Peyer's patch (tissue), 4 donors: ENCODE results near the gene KIR3DL3.

Experiments
- POLR2A ChIP-seq, 2 donors: fragments of 450-650 bp; IDR thresholded peaks; one replicate each; pipeline ENCODE4 v1.5.1; 2017; ENCODE audit warnings: antibody characterized with exemption in 2 of 2, mild to moderate bottlenecking in 2 of 2, moderate library complexity in 2 of 2
- TF ChIP-seq, protein P1 (sequence below), 6 experiments: fragments of 450-650 bp in 4 of 6; fragments of 200-600 bp in 2 of 6; sonication (generic) in 1 of 6; IDR thresholded peaks; one replicate each; pipeline ENCODE4 v1.5.1; 2017 to 2019; ENCODE audit warnings: antibody characterized with exemption in 6 of 6, mild to moderate bottlenecking in 3 of 6, moderate library complexity in 1 of 6

- TF ChIP-seq, protein P1, sequence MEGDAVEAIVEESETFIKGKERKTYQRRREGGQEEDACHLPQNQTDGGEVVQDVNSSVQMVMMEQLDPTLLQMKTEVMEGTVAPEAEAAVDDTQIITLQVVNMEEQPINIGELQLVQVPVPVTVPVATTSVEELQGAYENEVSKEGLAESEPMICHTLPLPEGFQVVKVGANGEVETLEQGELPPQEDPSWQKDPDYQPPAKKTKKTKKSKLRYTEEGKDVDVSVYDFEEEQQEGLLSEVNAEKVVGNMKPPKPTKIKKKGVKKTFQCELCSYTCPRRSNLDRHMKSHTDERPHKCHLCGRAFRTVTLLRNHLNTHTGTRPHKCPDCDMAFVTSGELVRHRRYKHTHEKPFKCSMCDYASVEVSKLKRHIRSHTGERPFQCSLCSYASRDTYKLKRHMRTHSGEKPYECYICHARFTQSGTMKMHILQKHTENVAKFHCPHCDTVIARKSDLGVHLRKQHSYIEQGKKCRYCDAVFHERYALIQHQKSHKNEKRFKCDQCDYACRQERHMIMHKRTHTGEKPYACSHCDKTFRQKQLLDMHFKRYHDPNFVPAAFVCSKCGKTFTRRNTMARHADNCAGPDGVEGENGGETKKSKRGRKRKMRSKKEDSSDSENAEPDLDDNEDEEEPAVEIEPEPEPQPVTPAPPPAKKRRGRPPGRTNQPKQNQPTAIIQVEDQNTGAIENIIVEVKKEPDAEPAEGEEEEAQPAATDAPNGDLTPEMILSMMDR (IDR thresholded peaks at IDR 0.05): no peak
- TF ChIP-seq POLR2A (IDR thresholded peaks at IDR 0.05): no peak
Measured at GRCh38 chr19:54707962-54708361, 16.3 kb upstream of the KIR3DL3 start.
